ENCODE results near the gene DNAH9.

DNA sequence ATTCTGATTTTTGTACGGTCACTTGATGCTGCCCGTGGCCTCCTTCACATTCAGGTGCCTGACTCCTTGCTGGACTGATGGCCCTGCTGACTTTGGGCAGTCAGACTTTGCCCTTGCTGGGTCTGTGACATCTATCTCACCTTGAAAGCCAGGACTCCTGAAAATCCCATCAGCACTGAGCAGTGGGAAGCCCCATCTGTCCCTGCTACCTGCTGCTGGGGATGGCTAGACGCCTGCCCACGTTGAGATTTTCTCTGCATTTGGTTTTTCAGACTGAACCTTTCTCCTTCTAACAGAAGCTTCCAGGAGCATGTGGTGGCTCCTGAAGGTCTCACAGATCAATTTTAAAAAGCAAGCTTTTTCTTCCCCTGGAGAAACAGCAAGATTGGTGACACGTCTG, 409.2 kb downstream of the DNAH9 start:
- TF ChIP-seq, protein P1, sequence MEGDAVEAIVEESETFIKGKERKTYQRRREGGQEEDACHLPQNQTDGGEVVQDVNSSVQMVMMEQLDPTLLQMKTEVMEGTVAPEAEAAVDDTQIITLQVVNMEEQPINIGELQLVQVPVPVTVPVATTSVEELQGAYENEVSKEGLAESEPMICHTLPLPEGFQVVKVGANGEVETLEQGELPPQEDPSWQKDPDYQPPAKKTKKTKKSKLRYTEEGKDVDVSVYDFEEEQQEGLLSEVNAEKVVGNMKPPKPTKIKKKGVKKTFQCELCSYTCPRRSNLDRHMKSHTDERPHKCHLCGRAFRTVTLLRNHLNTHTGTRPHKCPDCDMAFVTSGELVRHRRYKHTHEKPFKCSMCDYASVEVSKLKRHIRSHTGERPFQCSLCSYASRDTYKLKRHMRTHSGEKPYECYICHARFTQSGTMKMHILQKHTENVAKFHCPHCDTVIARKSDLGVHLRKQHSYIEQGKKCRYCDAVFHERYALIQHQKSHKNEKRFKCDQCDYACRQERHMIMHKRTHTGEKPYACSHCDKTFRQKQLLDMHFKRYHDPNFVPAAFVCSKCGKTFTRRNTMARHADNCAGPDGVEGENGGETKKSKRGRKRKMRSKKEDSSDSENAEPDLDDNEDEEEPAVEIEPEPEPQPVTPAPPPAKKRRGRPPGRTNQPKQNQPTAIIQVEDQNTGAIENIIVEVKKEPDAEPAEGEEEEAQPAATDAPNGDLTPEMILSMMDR (IDR thresholded peaks at IDR 0.05; ENCODE audit: control extremely low read depth in 1 of 3, insufficient read depth in 1 of 3, low read depth in 1 of 3, low read length in 3 of 3) = no peak
- no peak for TF ChIP-seq RAD21 (IDR thresholded peaks at IDR 0.05 in 1 of 2, conservative IDR thresholded peaks at IDR 0.05 in 1 of 2; ENCODE audit: low read depth in 2 of 2, low read length in 2 of 2)
- no peak for TF ChIP-seq POLR2A (IDR thresholded peaks at IDR 0.05; ENCODE audit: control extremely low read depth in 1 of 2, low read depth in 2 of 2, low read length in 2 of 2)
- no peak for TF ChIP-seq EZH2 (IDR thresholded peaks at IDR 0.05; ENCODE audit: low read depth, low read length, severe bottlenecking)

Measured in H1 (cell line).